GM19324 (cell line): Measurements from ENCODE around the gene RGL4.
"Not testable (repeated sequence)": the region's sequence is repeated elsewhere in the genome, so short reads cannot be mapped to it uniquely, and the experiment has no call there.

Experiments
- ATAC-seq: cut with Tn5 transposase; IDR thresholded peaks from one replicate; pipeline ENCODE4 v1.9.1; 2021; ENCODE audit warnings: mild to moderate bottlenecking, moderate library complexity; ENCODE audit not compliant: unreplicated experiment, low FRiP score

Gene RGL4

GRCh38 chr22:23728108-23728507 lies 37.3 kb downstream of the RGL4 start:
- not testable (repeated sequence) for ATAC-seq

DNA sequence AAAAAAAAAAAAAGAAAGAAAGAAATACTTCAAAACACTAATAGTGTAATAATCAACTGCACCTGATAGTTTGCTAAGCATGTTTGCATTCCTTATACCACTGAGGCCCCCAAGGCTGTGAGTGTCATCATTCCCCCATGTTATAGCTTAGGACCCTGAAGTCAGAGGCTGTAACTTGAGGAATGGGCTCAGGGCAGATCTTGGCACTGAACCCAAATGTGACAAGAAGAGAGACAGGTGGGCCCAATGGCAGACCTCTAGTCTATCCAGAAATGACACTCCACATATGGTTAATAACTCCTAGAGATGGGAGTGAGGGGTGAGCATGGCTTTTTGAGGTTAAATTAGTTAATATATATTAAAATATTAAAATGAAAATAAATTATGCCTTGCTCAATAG lies 46.9 kb downstream of the RGL4 start:
- ATAC-seq, result no peak

DNA sequence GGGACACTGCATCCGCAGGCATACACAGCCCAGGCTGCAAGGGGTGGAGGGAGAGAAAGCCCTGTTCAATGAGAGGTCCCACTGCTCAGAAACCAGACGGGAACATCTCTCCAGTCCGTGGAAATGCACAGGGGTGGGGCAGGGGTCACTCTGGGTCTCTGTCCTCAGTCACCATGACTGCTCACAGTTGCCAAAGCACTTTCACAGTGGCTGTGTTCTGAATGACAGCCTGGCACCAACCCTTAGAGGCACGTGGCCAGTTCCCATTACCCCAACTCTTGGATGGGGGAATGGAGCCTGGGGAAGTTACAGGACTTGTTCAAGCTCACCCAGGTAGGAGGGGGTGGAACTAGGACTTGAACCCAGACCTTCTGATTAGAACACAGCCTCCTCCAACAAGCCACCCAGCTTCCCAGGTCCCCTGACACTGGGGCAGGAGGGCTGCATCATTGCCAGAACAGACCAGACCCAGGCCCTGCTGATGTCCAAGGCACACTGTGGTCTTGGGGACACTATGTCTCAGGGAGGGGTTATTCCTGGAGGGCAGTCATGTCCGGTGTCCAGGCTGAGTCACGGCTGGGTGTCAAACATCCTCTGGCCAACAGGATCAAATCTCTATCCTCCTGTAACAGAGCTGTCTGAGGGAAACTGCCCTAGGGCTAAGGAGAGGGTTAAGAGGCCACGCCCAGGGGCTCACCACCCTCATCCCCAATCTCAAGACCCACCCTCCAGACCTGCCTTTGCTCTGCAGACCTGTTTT lies 51.9 kb downstream of the RGL4 start:
- ATAC-seq, result no peak

DNA sequence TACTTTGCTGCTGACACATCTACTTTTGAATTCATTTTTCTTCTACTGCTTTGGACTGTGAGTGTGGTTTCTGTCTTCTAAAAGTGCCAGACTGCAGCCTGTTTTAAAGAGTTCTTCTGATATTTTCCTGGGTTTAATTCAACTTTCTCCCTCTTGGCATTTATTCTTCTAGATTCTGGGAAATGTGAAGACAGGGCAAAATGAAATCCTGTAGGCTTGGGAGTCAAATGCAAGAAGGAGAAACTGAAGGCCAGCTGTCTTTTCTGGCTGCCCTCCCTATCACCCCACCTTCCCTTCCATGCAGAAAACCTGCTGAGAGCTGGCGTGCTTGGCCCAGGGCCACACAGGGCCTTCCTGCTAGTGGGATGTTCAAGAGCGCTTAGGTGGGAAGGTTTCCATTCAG lies 52.5 kb downstream of the RGL4 start:
- ATAC-seq, result no peak

DNA sequence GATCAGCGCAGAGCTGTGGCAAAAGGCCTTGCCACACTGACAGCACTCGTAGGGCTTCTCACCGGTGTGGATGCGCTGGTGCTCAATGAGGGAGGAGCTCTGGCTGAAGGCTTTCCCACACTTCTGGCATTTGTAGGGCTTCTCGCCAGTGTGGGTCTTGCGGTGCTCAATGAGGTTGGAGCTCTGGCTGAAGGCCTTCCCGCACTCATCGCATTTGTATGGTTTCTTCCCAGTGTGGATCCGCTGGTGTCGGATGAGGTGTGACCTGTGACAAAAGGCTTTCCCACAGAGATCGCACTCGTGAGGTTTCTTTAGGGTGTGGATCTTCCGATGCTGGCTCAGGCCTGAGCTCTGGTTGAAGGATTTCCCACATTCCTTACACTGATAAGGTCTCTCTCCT lies 53.2 kb downstream of the RGL4 start:
- no peak for ATAC-seq

DNA sequence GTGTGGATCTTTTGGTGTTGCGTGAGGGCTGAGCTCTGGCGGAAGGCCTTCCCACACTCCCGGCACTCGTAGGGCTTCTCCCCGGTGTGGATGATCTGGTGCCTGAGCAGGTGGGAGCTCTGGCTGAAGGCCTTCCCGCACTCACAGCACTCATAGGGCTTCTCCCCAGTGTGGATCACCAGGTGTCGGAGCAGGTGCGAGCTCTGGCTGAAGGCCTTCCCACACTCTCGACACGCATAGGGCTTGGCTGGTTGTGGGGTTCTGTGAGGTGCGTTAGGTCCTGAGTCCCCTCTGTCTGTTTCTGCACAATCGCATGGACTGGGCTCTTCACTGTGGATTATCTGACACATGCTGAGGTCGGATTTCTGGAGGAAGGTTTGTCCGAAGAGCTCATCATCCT lies 53.7 kb downstream of the RGL4 start:
- ATAC-seq, result no peak

DNA sequence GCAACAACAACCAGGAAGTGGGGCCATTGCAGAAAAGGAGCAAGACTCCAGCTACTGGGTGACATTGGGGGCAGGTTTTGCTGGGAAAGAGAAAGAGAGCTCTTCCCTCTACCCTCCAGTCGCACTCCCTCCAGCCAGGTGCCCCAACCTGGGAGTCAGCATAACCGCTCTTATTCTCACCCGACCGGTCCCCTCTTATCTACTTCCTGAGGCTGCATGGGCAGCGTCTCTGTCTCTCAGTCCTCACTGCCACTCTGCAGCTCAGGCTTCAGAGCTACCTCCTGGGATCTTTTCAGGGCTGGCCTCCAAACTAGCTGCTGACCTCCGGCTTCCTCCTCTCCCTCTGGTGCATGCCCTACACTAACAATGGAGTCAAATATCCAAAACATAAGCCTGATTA lies 55.0 kb downstream of the RGL4 start:
- ATAC-seq, result no peak
